ENCODE measurements around the gene SNX20.

DNA sequence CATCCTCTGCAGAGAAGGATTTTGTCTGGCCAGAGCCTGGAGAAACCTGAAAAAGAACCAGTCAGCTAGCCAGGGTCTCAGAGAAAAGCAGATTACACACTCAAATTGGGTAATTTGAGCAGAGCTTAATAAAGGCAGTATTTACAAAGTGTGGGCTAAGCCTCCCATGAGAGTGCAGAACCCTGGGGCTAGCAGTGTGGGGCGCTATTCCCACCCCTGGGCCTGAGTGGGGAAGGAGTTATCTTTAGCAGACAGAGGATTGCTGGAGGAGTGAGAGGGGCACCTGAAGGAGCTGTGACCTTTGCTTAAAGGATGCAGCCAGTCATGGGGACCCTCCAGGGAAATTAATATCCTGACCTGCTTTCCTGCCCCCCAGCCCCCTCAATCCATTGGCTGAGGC lies 46.2 kb downstream of the SNX20 start:
- TF ChIP-seq, protein P1, sequence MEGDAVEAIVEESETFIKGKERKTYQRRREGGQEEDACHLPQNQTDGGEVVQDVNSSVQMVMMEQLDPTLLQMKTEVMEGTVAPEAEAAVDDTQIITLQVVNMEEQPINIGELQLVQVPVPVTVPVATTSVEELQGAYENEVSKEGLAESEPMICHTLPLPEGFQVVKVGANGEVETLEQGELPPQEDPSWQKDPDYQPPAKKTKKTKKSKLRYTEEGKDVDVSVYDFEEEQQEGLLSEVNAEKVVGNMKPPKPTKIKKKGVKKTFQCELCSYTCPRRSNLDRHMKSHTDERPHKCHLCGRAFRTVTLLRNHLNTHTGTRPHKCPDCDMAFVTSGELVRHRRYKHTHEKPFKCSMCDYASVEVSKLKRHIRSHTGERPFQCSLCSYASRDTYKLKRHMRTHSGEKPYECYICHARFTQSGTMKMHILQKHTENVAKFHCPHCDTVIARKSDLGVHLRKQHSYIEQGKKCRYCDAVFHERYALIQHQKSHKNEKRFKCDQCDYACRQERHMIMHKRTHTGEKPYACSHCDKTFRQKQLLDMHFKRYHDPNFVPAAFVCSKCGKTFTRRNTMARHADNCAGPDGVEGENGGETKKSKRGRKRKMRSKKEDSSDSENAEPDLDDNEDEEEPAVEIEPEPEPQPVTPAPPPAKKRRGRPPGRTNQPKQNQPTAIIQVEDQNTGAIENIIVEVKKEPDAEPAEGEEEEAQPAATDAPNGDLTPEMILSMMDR (IDR thresholded peaks at IDR 0.05): no peak
- no peak for TF ChIP-seq POLR2A (IDR thresholded peaks at IDR 0.05)
- no peak for TF ChIP-seq POLR2AphosphoS5 (IDR thresholded peaks at IDR 0.05)

Measured in gastroesophageal sphincter (tissue), 3 donors.